Activated T-helper 17 cell treated with anti-CD3 and anti-CD28 coated beads, Interleukin-2, amount 50 U/mL, for 72 hours (primary cell): ENCODE data around the gene GRIA4. TPM values are rescaled to one million over a fixed set of nuclear protein-coding genes. Genes with fewer than 3 reads are reported as not detected.
"Not testable (repeated sequence)": the region's sequence is repeated elsewhere in the genome, so short reads cannot be mapped to it uniquely, and the experiment has no call there.

Experiments used
- ATAC-seq: fragments of 150-1000 bp; cut with Tn5 transposase; replicated peaks from 2 replicates; pipeline ENCODE4 v1.10.0; 2021; ENCODE audit warnings: mild to moderate bottlenecking, moderate library complexity
- H3K27ac Mint-ChIP-seq: one replicate; pipeline ENCODE4 v1.8.0; 2022; ENCODE audit warnings: mixed read lengths
- H3K27me3 Mint-ChIP-seq: one replicate; pipeline ENCODE4 v1.8.0; 2022; ENCODE audit warnings: mixed read lengths
- H3K36me3 Mint-ChIP-seq: one replicate; pipeline ENCODE4 v1.8.0; 2022; ENCODE audit warnings: low read depth, mild to moderate bottlenecking, mixed read lengths
- H3K4me1 Mint-ChIP-seq: one replicate; pipeline ENCODE4 v1.8.0; 2022; ENCODE audit warnings: mixed read lengths
- H3K4me3 Mint-ChIP-seq: one replicate; pipeline ENCODE4 v1.8.0; 2022; ENCODE audit warnings: mild to moderate bottlenecking, mixed read lengths
- H3K9me3 Mint-ChIP-seq: one replicate; pipeline ENCODE4 v1.8.0; 2022; ENCODE audit warnings: mixed read lengths
- total RNA-seq, 2 donors: library from RNA; stranded (reverse); gene quantifications; one replicate each; pipeline ENCODE4 v1.2.3, GENCODE V29; 2022

Gene GRIA4
- total RNA-seq, 2 donors from 2014 or later: not detected

DNA sequence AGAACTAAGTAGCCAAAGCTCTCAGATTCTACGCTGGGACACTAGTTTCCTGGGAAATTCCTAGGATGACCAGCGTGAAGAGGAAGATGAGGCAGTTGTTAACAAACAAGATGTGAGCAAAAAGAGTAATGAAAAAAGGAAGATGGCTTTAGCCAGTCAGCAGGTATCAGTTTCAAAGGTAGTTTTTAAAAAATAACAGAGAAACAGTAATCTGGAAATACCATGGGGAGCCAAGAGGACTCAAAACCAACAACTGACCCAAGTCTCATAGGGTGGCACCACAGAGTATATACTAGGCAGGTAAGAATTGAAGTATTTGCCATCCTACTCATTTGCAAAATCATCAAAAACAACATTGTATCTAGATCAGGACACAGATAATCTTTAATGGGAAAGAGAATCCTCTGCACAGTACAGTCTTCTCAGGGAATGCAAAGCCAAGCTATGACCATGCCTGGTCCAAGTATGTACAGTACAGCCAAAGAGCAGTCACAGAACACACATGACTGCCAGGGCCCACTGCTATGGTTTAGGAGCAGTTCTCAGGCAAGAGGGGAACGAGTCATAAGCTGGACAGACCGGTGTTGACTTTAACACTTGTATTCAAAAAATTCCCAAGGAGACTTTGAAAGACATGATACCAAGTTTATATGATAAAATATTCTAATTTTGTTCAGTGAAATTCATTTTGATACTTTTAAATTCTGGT, 391.6 kb downstream of the GRIA4 start:
- Mint-ChIP-seq H3K27me3 (no peaks in the 10 kb centered on the region), H3K9me3 (peaks cover 6% of the 10 kb centered on the region), H3K27ac (no peak overlapping the region), H3K36me3 (peaks cover 77% of the 10 kb centered on the region), H3K4me3 (no peak overlapping the region), H3K4me1 (peaks cover 5% of the 10 kb centered on the region)
- ATAC-seq: no peak

GRCh38 chr11:106003094-106003493, 393.2 kb downstream of the GRIA4 start:
- not testable (repeated sequence) for ATAC-seq, H3K9me3 Mint-ChIP-seq, H3K27ac Mint-ChIP-seq, H3K27me3 Mint-ChIP-seq, H3K4me1 Mint-ChIP-seq, H3K4me3 Mint-ChIP-seq
- peaks cover 77% of the 10 kb centered on the region for H3K36me3 Mint-ChIP-seq

DNA sequence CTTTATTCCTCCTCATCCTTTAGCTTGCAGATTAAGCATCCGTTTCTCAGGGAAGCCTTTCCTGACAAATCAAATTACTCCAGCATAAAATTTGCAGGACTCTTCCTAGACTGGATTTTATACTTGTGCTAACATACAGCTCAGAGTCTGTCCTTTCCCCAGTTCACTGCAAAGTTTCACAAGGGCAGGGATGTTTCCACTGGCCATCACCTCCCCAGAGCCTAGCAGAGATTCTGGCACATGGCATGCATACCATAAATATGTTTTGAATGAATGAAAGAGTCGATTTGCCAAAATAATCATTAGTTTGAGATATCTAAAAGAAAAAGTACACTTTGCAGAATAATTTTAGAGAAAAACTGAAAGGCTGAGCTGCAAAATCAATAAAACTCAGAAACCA, 401.6 kb downstream of the GRIA4 start:
- Mint-ChIP-seq H3K27me3 (no peaks in the 10 kb centered on the region), H3K4me3 (no peak overlapping the region), H3K9me3 (no peaks in the 10 kb centered on the region), H3K36me3 (peaks cover 90% of the 10 kb centered on the region), H3K4me1 (peaks cover 11% of the 10 kb centered on the region), H3K27ac (no peak overlapping the region)
- ATAC-seq: no peak

DNA sequence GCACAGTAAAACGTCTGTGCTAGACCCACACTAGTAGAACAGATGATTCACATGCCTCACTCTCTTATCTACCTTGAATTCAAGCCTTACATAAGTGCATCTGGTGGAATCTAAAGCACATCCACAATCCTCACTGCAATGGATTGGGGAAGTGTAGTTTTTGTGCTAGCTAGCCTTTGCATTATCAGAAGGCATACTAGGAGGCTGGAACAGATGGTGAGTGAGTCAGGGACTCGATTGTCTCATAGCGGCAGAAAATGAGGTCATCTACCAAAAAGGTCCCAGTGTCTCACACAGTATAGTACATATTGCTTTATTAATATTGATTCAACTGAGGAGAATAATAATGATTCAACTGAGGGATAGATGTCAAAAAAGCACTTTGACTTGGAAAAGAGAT, 402.9 kb downstream of the GRIA4 start:
- H3K9me3 Mint-ChIP-seq: no peaks in the 10 kb centered on the region
- no peak overlapping the region for H3K4me3 Mint-ChIP-seq
- peaks cover 13% of the 10 kb centered on the region for H3K4me1 Mint-ChIP-seq
- peaks cover 79% of the 10 kb centered on the region for H3K36me3 Mint-ChIP-seq
- peak; percentile 34 for ATAC-seq
- H3K27ac Mint-ChIP-seq: no peak overlapping the region
- no peaks in the 10 kb centered on the region for H3K27me3 Mint-ChIP-seq

- H3K27ac Mint-ChIP-seq: no peak overlapping the region
- no peaks in the 10 kb centered on the region for H3K9me3 Mint-ChIP-seq
- ATAC-seq: no peak
- H3K4me1 Mint-ChIP-seq: peaks cover 17% of the 10 kb centered on the region
- peaks cover 70% of the 10 kb centered on the region for H3K36me3 Mint-ChIP-seq
- no peaks in the 10 kb centered on the region for H3K27me3 Mint-ChIP-seq
- no peak overlapping the region for H3K4me3 Mint-ChIP-seq
Observed at GRCh38 chr11:106014035-106014434, 404.2 kb downstream of the GRIA4 start.

- no peak overlapping the region for H3K4me3 Mint-ChIP-seq
- no peak for ATAC-seq
- no peak overlapping the region for H3K27ac Mint-ChIP-seq
- H3K27me3 Mint-ChIP-seq: no peaks in the 10 kb centered on the region
- peaks cover 19% of the 10 kb centered on the region for H3K4me1 Mint-ChIP-seq
- no peaks in the 10 kb centered on the region for H3K9me3 Mint-ChIP-seq
- peaks cover 68% of the 10 kb centered on the region for H3K36me3 Mint-ChIP-seq
Observed at GRCh38 chr11:106014620-106015019, 404.7 kb downstream of the GRIA4 start.

GRCh38 chr11:106015066-106015465, 405.2 kb downstream of the GRIA4 start:
- Mint-ChIP-seq H3K4me3 (no peak overlapping the region), H3K36me3 (peaks cover 68% of the 10 kb centered on the region), H3K27ac (no peak overlapping the region), H3K4me1 (peaks cover 21% of the 10 kb centered on the region), H3K27me3 (no peaks in the 10 kb centered on the region), H3K9me3 (no peaks in the 10 kb centered on the region)
- ATAC-seq: no peak

DNA sequence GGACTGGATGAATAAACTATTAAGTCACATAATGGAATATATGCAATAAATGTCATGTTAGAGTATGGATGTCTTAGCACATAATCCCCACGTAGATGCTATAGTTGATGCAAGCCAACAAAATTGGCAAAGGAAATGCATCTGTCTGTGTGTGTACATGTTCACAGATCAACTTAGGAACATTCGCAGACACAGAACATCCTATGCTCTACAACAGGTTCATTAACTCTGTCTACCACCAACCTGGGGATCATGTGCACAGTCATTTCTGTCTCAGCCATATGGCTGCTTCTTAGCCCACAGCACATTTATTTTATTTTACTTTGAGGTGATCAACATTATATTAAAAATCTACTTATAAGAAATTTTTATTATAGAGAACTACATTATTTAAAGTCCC, 407.2 kb downstream of the GRIA4 start:
- no peak for ATAC-seq
- Mint-ChIP-seq H3K4me3 (no peak overlapping the region), H3K27ac (no peak overlapping the region), H3K36me3 (peaks cover 61% of the 10 kb centered on the region), H3K9me3 (no peaks in the 10 kb centered on the region), H3K27me3 (no peaks in the 10 kb centered on the region), H3K4me1 (peaks cover 28% of the 10 kb centered on the region)

GRCh38 chr11:106021181-106021966, 411.5 kb downstream of the GRIA4 start:
- ATAC-seq: peak; percentile 2
- Mint-ChIP-seq H3K27ac (peak overlapping the region; percentile 88), H3K27me3 (no peaks in the 10 kb centered on the region)

DNA sequence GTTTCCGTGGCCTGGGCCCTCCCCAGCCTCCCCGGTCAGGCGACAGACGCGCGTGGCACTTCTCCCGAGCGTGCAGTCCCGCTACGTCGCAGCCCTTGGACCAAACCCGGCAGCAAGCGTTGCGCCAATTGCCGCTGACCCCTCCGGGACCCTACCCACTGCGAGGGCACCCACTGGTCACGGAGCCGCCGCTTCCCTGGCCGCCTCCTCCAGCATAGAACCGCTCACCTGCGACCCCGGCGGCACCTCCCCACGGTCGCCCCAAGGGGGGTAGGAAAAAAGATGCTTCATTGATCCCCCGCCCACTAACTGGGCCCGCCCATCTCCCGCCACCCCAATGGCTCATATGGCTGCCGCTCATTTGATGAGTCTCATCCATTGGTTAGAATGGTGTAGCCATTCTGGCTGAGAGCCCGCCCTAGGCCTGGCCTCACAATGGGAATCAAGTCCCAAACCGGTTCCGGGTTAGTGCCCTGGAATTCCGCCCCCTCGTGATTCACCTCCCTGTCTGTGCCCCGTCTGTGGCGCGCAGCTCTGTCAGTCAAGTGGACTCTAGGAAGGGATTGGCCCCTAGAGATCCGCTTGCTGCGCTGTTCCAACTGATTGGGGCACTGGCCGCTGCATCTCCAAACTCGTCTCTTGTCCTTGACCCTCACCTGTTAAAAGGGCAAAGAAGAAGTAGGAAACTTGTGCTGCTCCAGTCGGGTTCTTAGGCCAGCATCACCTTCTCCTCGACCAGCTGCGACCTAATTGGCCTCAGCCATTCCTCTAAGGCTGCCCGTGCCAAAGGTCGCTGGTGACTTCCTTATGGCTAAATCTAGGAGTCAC, 412.3 kb downstream of the GRIA4 start, which contains the start of gene MSANTD4:
MSANTD4 (minus strand) TSS at position 274 of the 828 bp plus-strand sequence. CDS start 11,323 bp downstream, outside the sequence.
- H3K36me3 Mint-ChIP-seq: peaks cover 31% of the 10 kb centered on the region
- peak within 1 kb of the TSS; percentile 88 for H3K27ac Mint-ChIP-seq
- peaks cover 3% of the 10 kb centered on the region for H3K9me3 Mint-ChIP-seq
- peak within 1 kb of the TSS; percentile 87 for H3K4me3 Mint-ChIP-seq
- peak; percentile 97 for ATAC-seq
- H3K4me1 Mint-ChIP-seq: peaks cover 20% of the 10 kb centered on the region
- H3K27me3 Mint-ChIP-seq: peaks cover 3% of the 10 kb centered on the region

More at GRCh38 chr11:106021181-106021966, 411.5 kb downstream of the GRIA4 start:
- Mint-ChIP-seq H3K36me3 (peaks cover 33% of the 10 kb centered on the region), H3K4me3 (peak overlapping the region; percentile 87), H3K4me1 (peaks cover 23% of the 10 kb centered on the region), H3K9me3 (no peaks in the 10 kb centered on the region)

DNA sequence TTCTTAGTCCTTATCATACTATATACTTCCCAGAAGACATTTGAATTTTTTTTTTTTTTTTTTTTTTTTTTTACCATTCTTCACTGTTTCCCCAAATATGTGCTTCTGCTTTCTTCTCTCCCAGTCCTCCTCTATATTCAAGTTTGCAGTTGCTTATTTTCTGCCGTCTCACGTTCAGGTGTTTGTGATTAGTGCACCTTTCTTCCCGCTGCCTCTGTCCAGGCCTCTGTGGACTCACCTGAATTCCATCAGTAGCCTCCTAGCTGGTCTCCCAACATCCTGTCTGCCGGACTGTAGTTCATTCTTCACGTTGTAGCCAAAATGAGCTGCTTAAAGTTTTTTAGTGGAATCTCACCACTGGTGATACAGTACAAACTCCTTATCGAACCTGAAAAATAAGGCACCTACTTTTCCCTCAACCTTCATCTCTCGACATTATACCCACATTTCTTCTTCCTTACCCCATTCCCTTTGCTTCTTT, 413.0 kb downstream of the GRIA4 start:
- Mint-ChIP-seq H3K4me1 (peaks cover 20% of the 10 kb centered on the region), H3K27me3 (peaks cover 8% of the 10 kb centered on the region), H3K4me3 (peak overlapping the region; percentile 87), H3K36me3 (peaks cover 31% of the 10 kb centered on the region), H3K9me3 (peaks cover 9% of the 10 kb centered on the region), H3K27ac (peak overlapping the region; percentile 88)
- ATAC-seq: no peak

DNA sequence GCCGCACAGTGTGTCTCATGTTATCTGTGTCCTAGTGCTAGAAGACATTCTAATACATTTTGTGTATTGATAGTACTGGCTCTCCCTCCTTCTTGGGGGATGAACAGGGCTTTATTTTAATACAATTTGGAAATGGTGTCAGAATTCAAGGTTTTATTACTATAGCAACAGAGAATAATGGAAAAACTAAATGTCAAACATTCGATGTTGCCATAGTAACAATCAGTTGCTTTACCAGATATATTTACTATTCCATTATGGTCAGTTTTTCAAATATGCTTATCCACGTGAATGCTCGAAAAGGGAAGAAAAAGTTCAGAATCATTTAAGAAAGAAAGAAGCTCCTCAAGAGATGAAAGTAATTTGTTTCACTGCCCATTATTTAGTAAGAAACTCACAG, 420.7 kb downstream of the GRIA4 start:
- no peak for ATAC-seq
- H3K4me3 Mint-ChIP-seq: no peak overlapping the region
- no peak overlapping the region for H3K27ac Mint-ChIP-seq

GRCh38 chr11:106031202-106031810, 421.4 kb downstream of the GRIA4 start:
- Mint-ChIP-seq H3K4me3 (no peak overlapping the region), H3K9me3 (peaks cover 9% of the 10 kb centered on the region), H3K27ac (no peak overlapping the region), H3K36me3 (no peaks in the 10 kb centered on the region), H3K4me1 (no peaks in the 10 kb centered on the region), H3K27me3 (peaks cover 40% of the 10 kb centered on the region)
- ATAC-seq: peak; percentile 90

More for the DNA sequence above, 420.7 kb downstream of the GRIA4 start:
- Mint-ChIP-seq H3K4me1 (no peaks in the 10 kb centered on the region), H3K36me3 (no peaks in the 10 kb centered on the region), H3K27me3 (peaks cover 37% of the 10 kb centered on the region), H3K9me3 (peaks cover 9% of the 10 kb centered on the region)
